ENCODE results near the gene SLC8A2.
A peak's percentile ranks its signal among the peaks of the same experiment; 100 is the strongest.
"Not testable (repeated sequence)": the region's sequence is repeated elsewhere in the genome, so short reads cannot be mapped to it uniquely, and the experiment has no call there.

SLC8A2 gene

GRCh38 chr19:47415953-47416642 lies 55.6 kb downstream of the SLC8A2 start:
- DNase-seq (ENCODE audit: low read depth in 1 of 2, low spot score in 1 of 2): no peak

DNA sequence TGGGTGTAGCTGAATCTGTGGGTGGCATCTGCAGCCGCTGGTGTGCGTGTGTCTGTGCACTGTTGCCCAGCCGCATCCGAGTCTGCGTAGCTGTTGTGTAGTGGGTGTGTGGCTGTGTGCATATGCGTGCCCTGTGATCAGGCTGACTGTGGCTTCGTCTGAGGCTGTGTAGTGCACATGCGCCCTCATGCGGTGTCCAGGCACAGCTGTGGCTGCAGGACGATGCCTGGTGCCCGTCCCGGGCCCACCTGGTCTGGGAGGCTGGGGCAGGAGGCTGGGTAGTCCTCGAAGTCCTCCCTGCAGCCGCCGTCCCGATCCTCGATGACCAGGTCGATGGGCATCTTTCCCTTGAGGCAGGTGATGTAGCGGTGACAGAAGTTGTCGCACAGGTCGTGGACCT lies 57.2 kb downstream of the SLC8A2 start:
- no peak for DNase-seq (ENCODE audit: low read depth in 1 of 2, low spot score in 1 of 2)

DNA sequence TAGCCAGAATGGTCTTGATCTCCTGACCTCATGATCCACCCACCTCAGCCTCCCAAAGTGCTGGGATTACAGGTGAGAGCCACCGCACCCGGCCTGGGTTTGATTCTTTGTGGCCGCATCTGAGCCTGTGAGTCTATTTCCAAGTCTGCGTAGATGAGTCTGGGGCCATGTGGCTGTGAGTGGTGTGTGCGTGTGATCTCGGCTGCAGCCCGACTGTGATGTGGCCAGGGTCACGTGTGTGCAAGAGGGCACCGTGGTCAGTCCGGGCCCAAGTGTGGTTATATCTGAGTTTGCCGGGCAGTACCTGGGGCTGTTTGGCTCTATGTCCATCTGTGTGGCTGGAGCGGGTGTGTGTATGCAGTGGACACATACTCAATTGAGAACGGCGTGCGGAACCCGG lies 57.8 kb downstream of the SLC8A2 start:
- no peak for DNase-seq (ENCODE audit: low read depth in 1 of 2, low spot score in 1 of 2)

DNA sequence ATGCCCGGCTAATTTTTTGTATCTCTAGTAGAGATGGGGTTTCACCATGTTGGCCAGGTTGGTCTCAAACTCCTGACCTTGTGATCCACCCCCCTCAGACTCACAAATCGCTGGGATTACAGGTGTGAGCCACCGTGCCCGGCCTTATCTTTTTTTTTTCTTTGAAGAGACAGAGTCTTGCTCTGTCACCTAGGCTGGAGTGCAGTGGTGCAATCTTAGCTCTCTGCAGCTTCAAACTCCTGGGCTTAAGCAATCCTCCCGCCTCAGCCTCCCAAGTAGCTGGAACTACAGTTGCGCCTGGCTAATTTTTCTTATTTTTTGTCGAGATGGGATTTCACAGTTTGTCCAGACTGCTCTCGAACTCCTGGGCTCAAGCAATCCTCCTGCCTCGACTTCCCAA lies 60.0 kb downstream of the SLC8A2 start:
- DNase-seq (ENCODE audit: low read depth in 1 of 2, low spot score in 1 of 2): not testable (repeated sequence)

DNA sequence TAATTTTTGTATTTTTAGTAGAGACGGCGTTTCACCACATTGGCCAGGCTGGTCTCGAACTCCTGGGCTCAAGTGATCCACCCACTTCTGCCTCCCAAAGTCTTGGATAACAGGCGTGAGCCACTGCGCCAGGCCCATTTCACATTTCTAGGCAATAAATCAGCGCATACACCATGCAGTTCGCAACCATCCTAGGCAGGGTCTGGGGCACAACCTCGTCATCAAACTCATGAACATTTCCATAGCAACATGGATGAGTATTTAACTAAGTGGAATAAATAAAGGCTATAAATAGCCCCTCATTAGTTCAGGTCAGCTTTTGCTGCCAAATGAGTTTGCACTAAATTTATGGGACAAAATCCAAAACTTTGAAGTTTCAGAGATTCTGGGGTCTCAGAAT lies 60.6 kb downstream of the SLC8A2 start:
- DNase-seq (ENCODE audit: low read depth in 1 of 2, low spot score in 1 of 2): no peak

- no peak for DNase-seq (ENCODE audit: low read depth in 1 of 2, low spot score in 1 of 2)
Measured at GRCh38 chr19:47408156-47408938, 63.3 kb downstream of the SLC8A2 start.

DNA sequence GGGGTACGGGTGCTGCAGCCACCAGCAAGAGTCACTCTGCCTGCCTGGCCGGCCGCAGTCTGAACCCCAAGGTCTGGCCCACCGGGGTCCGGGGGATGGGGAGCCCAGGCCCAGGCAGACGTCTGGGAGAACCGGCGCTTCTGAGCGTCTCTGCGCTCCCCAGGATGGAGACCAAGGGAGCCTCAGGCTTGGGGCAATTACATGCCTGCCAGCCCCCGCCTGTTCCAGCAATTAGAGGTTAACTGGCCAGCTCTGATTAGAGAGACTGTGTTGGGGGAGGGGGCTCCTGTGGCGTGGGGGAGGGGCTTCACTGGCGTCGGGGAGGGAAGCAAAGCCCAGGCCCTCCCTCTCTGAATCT lies 64.3 kb downstream of the SLC8A2 start:
- no peak for DNase-seq (ENCODE audit: low read depth in 1 of 2, low spot score in 1 of 2)

DNA sequence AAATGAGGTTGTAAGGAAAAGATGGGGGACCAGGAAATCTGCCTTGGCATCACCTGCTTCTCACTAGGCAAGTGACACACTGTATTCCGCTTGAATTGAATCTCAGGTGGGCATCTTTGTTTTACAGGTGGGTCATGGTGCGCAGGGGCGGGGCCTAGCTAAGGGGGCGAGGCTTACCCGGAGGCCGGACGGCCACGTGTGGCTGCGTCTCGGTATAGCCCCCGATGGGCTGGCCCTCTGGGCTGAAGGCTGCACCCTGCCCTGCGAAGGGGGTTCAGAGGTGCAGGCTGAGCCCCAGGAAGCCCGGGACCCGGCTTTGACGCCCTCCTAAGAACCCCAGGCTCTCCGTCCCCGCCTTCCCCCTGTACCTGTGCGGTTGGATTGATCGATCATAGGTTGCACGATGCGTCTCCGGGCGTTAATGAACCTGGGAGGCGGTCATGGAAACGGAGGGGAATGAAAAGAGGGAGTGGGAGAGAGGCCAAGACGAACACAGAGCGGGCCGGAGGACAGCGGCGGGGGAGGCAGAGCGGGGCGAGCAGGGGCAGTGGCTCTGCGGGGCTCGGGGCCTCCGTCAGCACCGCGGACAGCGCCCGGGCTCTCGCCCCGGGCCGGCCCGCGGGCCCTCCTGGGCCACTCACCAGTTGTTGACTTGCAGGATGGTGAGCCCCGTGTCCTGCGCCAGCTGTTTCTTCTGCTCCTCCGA lies 64.8 kb downstream of the SLC8A2 start:
- no peak for DNase-seq (ENCODE audit: low read depth in 1 of 2, low spot score in 1 of 2)

GRCh38 chr19:47405854-47406417 lies 65.8 kb downstream of the SLC8A2 start:
- no peak for DNase-seq (ENCODE audit: low read depth in 1 of 2, low spot score in 1 of 2)

- no peak for DNase-seq (ENCODE audit: low read depth in 1 of 2, low spot score in 1 of 2)
Measured at GRCh38 chr19:47405197-47405550, 66.5 kb downstream of the SLC8A2 start.

- DNase-seq (ENCODE audit: low read depth in 1 of 2, low spot score in 1 of 2): no peak
Measured at GRCh38 chr19:47404334-47405196, 67.1 kb downstream of the SLC8A2 start.

GRCh38 chr19:47402504-47402903 lies 69.2 kb downstream of the SLC8A2 start:
- no peak for DNase-seq (ENCODE audit: low read depth in 1 of 2, low spot score in 1 of 2)

DNA sequence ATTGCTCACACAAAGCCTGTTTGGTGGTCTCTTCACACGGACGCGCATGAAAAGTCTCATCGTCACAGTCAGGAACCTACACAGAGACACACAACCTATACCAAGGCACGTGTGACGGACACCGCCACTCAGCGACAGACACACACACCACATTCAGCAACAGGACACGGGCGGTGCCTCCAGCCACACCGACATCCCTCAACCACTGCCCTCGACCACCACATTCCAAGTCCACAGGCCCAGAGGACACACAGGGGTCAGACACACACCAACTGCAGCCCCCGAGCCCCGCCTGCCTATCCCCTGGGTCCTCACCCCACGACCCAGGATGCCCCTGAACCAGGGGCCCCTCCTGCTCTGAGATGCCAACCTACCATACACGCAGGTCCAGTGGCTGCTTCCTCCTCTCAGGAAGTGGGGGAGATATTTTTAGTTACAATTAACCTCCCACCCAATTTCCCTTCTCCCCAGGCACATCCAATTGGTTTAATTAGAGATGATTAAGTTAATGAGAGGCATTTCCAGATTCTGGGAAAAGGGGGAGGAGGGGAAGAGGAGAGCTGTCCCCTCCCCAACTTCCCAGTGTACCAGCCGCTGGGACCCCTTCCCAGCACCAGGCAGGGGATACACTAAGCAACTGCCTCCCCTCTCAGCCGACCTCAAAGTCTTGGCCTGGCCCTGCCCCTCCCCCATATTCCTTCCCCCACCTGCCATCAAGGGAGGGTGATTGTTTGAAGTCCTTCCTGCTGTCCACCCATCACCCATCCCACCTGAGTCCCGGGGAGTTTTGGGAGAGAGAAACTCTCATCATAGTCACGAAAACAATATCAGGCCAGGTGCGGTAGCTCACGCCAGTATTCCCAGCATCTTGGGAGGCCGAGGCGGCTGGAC lies 72.7 kb downstream of the SLC8A2 start:
- no peak for DNase-seq (ENCODE audit: low read depth in 1 of 2, low spot score in 1 of 2)

GRCh38 chr19:47391510-47392223 lies 80.0 kb downstream of the SLC8A2 start:
- DNase-seq (ENCODE audit: low read depth in 1 of 2, low spot score in 1 of 2): peak; percentile 59 to 73

DNA sequence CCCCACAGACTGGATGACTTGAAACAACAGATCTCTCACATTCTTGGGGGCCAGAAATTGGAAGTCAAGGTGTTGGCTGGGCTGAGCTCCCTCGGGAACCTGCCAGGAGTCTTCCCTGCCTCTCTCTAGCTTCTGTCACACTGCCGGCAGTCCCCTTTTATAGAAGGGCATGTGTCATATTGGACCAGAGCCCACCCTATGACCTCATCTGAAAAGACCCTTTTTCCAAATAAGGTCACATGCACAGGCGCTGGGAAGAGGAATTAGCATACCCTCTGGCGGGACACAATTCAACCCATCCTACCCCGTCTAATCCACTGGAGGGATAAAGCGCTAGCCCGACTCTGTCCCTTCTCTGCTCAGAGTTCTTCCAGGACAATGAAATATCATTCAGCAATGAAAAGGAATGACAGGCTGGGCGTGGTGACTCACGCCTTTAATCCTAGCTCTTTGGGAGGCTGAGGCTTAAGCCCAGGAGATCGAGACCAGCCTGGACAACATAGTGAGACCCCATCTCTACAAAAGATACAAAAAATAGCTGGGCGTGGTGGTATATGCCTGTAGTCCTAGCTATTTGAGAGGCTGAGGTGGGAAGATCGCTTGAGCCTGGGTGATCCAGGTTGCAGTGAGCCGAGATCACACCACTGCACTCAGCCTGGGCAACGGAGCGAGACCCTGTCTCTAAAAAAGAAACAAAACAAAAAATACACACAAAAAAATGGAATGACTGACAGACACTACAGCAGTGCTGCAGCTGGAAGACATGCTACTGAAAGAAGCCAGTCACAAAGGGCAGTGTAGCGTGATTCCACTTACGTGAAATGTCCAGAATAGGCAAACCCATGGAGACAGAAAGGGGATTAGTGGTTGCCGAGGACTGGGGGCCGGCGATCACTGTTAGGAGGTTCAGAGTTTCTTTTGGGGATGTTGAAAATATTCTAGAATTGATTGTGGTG lies 80.9 kb downstream of the SLC8A2 start:
- no peak for DNase-seq (ENCODE audit: low read depth in 1 of 2, low spot score in 1 of 2)

DNA sequence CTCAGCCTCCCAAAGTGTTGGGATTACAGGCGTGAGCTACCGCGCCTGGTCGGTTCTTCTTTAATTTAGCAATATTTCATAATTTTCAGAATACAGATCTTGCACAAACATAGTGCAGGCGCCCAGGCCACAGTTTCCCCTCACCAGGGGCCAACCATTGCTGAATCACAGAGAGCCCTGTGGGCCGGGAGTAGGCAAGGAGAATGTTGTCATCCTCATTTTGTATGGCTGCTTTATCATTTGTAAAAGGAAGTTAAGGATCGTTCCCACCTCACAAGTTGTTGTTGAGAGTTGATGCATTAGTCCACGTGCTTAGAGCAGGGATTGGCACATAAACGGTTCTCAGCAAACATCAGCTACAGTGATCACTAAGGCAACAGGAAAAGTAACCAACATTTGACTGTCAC lies 82.5 kb downstream of the SLC8A2 start:
- no peak for DNase-seq (ENCODE audit: low read depth in 1 of 2, low spot score in 1 of 2)

DNA sequence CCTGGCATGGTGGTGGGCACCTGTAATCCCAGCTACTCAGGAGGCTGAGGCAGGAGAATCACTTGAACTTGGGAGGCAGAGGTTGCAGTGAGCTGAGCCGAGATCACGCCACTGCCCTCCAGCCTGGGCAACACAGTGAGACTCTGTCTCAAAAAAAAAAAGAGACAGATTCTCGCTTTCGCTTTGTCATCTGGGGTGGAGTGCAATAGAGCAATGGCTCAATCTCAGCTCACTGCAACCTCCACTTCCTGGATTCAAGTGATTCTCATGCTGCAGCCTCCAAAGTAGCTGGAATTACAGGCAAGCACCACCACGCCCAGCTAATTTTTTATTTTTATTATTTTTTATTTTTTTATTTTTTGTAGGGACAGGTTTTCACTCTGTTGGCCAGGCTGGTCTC lies 83.0 kb downstream of the SLC8A2 start:
- not testable (repeated sequence) for DNase-seq (ENCODE audit: low read depth in 1 of 2, low spot score in 1 of 2)

- DNase-seq (ENCODE audit: low read depth in 1 of 2, low spot score in 1 of 2): not testable (repeated sequence)
Measured at GRCh38 chr19:47387623-47388022, 84.1 kb downstream of the SLC8A2 start.

Data from activated T-helper 1 cell treated with anti-CD3 and anti-CD28 coated beads, Interleukin-2, amount 50 U/mL, for 16 hours (primary cell).